H1 (cell line): ENCODE data around the gene GRIK4. TPM values are rescaled to one million over a fixed set of nuclear protein-coding genes. Genes with fewer than 3 reads are reported as not detected.

Source experiments
- CTCF ChIA-PET: fragments of 300-600 bp; sonication (Branson Sonifier 250); formaldehyde crosslinking; loops from one replicate; lab custom pipeline; 2021; ENCODE audit not compliant: partially characterized antibody; lab: Charles Lee
- POLR2A ChIA-PET: fragments of 300-600 bp; sonication (Branson Sonifier 250); formaldehyde crosslinking; loops from one replicate; lab custom pipeline; 2021; ENCODE audit warnings: inconsistent platforms; ENCODE audit not compliant: partially characterized antibody; lab: Charles Lee
- DNase-seq, 2 experiments: peaks; one replicate each; pipeline versions ENCODE4 v3.0.0 to v3.0.0-alpha.2; 2010 to 2022; ENCODE audit warnings: low spot score in 2 of 2, low read depth in 1 of 2, mixed read lengths in 1 of 2
- FAIRE-seq: peaks from 2 replicates; lab custom pipeline; 2011; peaks lifted over from hg19 to GRCh38; lab: Jason Lieb, UNC
- H2AFZ ChIP-seq: 2 replicates; pipeline ENCODE4 v1.8.1; 2012; ENCODE audit warnings: low read length, inconsistent platforms
- H2AK5ac ChIP-seq: 2 replicates; pipeline ENCODE4 v1.6.1; 2013; ENCODE audit warnings: low read depth, low read length
- H2BK120ac ChIP-seq: replicated peaks from 2 replicates; pipeline ENCODE3; 2013; ENCODE audit warnings: low read depth, low read length, inconsistent platforms
- H2BK12ac ChIP-seq: 2 replicates; pipeline ENCODE4 v1.6.1; 2013; ENCODE audit warnings: low read depth, low read length
- H2BK15ac ChIP-seq: 2 replicates; pipeline ENCODE4 v1.6.1; 2013; ENCODE audit warnings: low read length
- H2BK20ac ChIP-seq: 2 replicates; pipeline ENCODE4 v1.6.1; 2013; ENCODE audit warnings: low read length
- H2BK5ac ChIP-seq: 2 replicates; pipeline ENCODE4 v1.6.1; 2013; ENCODE audit warnings: low read depth, low read length
- H3K14ac ChIP-seq: 2 replicates; pipeline ENCODE4 v1.6.1; 2013; ENCODE audit warnings: inconsistent platforms; ENCODE audit not compliant: insufficient read length
- H3K18ac ChIP-seq: 2 replicates; pipeline ENCODE4 v1.6.1; 2013; ENCODE audit warnings: low read length; ENCODE audit errors: extremely low read depth
- H3K23ac ChIP-seq: 2 replicates; pipeline ENCODE4 v1.6.1; 2013; ENCODE audit warnings: inconsistent platforms; ENCODE audit not compliant: insufficient read length
- H3K23me2 ChIP-seq: 2 replicates; pipeline ENCODE4 v1.6.1; 2013; ENCODE audit warnings: low read depth, low read length
- H3K27ac ChIP-seq: 2 replicates; pipeline ENCODE4 v1.6.1; 2011; ENCODE audit warnings: low read depth, low read length, inconsistent platforms
- H3K27me3 ChIP-seq, 4 experiments: replicated peaks in 1 of 4; 1 replicate in 1 of 4; 2 replicates in 3 of 4; pipeline versions ENCODE4 v1.6.1 to v1.8.1; 2011 to 2013; ENCODE audit warnings: low read length in 3 of 4, mild to moderate bottlenecking in 3 of 4, inconsistent platforms in 2 of 4, mixed read lengths in 2 of 4, moderate library complexity in 1 of 4; ENCODE audit not compliant: control insufficient read depth in 3 of 4, insufficient read depth in 3 of 4; ENCODE audit errors: extremely low read depth in 1 of 4
- H3K36me3 ChIP-seq, 4 experiments: 2 replicates each; pipeline versions ENCODE4 v1.6.1 to v1.8.1; 2011 to 2013; ENCODE audit warnings: mild to moderate bottlenecking in 4 of 4, low read length in 3 of 4, moderate library complexity in 2 of 4, control low read depth in 1 of 4, inconsistent platforms in 1 of 4; ENCODE audit not compliant: insufficient read depth in 4 of 4, control insufficient read depth in 2 of 4
- H3K4ac ChIP-seq: replicated peaks from 2 replicates; pipeline ENCODE3; 2013; ENCODE audit warnings: low read length, low read depth, mixed read lengths, inconsistent platforms; ENCODE audit not compliant: insufficient read length
- H3K4me1 ChIP-seq, 4 experiments: replicated peaks in 1 of 4; 1 replicate in 1 of 4; 2 replicates in 3 of 4; pipeline versions ENCODE4 v1.6.1 to v1.8.1; 2011 to 2013; ENCODE audit warnings: low read length in 3 of 4, inconsistent platforms in 2 of 4, mixed read lengths in 1 of 4; ENCODE audit not compliant: insufficient read depth in 4 of 4, control insufficient read depth in 3 of 4
- H3K4me2 ChIP-seq, 2 experiments: 2 replicates each; pipeline versions ENCODE4 v1.6.1 to v1.8.1; 2011 to 2013; ENCODE audit warnings: low read depth in 2 of 2, low read length in 2 of 2, control low read depth in 1 of 2, inconsistent platforms in 1 of 2, mild to moderate bottlenecking in 1 of 2; ENCODE audit not compliant: insufficient read depth in 1 of 2
- H3K4me3 ChIP-seq, 4 experiments: fragments of 200-600, 300-600 bp in 1 of 4; sonication (generic), shearing (Covaris generic), sonication (Bioruptor Twin) in 1 of 4; 2 replicates each; pipeline versions ENCODE4 v1.5.1 to v1.8.1; 2011 to 2016; ENCODE audit warnings: low read length in 4 of 4, low read depth in 3 of 4, control low read depth in 2 of 4, inconsistent platforms in 2 of 4, mild to moderate bottlenecking in 2 of 4, mixed read lengths in 1 of 4, moderate library complexity in 1 of 4; ENCODE audit not compliant: insufficient read depth in 2 of 4; ENCODE audit errors: extremely low read depth in 1 of 4
- H3K56ac ChIP-seq: replicated peaks from 2 replicates; pipeline ENCODE3; 2013; ENCODE audit warnings: low read depth, mild to moderate bottlenecking, mixed read lengths, low read length, inconsistent platforms; ENCODE audit not compliant: insufficient read length
- H3K79me1 ChIP-seq: 2 replicates; pipeline ENCODE4 v1.6.1; 2013; ENCODE audit warnings: low read depth, low read length, control low read depth
- H3K79me2 ChIP-seq, 2 experiments: 2 replicates each; pipeline versions ENCODE4 v1.6.1 to v1.8.1; 2012 to 2013; ENCODE audit warnings: low read length in 2 of 2, mild to moderate bottlenecking in 2 of 2, inconsistent platforms in 1 of 2; ENCODE audit not compliant: insufficient read depth in 2 of 2, control insufficient read depth in 1 of 2
- H3K9ac ChIP-seq, 4 experiments: replicated peaks in 1 of 4; 1 replicate in 1 of 4; 2 replicates in 3 of 4; pipeline versions ENCODE4 v1.6.1 to v1.8.1; 2011 to 2013; ENCODE audit warnings: low read depth in 3 of 4, low read length in 3 of 4, control low read depth in 2 of 4, mild to moderate bottlenecking in 2 of 4, moderate library complexity in 2 of 4, inconsistent platforms in 1 of 4; ENCODE audit errors: extremely low read depth in 1 of 4
- H3K9me3 ChIP-seq, 2 experiments: 2 replicates each; pipeline versions ENCODE4 v1.6.1 to v1.8.1; 2012 to 2013; ENCODE audit warnings: mild to moderate bottlenecking in 2 of 2, moderate library complexity in 2 of 2, control low read depth in 1 of 2, inconsistent platforms in 1 of 2, low read depth in 1 of 2, low read length in 1 of 2, mixed read lengths in 1 of 2; ENCODE audit not compliant: insufficient read depth in 2 of 2
- H4K20me1 ChIP-seq, 2 experiments: replicated peaks in 1 of 2; 2 replicates each; pipeline versions ENCODE3 to v1.8.1; 2011 to 2013; ENCODE audit warnings: inconsistent platforms in 2 of 2, low read length in 2 of 2, mild to moderate bottlenecking in 1 of 2; ENCODE audit not compliant: insufficient read depth in 2 of 2, control insufficient read depth in 1 of 2
- H4K5ac ChIP-seq: 2 replicates; pipeline ENCODE4 v1.6.1; 2013; ENCODE audit warnings: low read length, low read depth, mixed read lengths, inconsistent platforms; ENCODE audit not compliant: insufficient read length
- H4K8ac ChIP-seq: 2 replicates; pipeline ENCODE4 v1.8.0; 2013; ENCODE audit warnings: mild to moderate bottlenecking, moderate library complexity, low read length, inconsistent platforms; ENCODE audit not compliant: insufficient read depth; ENCODE audit errors: extremely low read depth
- H4K91ac ChIP-seq: replicated peaks from 2 replicates; pipeline ENCODE3; 2013; ENCODE audit warnings: low read length, mixed read lengths, inconsistent platforms; ENCODE audit not compliant: insufficient read length
- BACH1 ChIP-seq: IDR thresholded peaks from 2 replicates; pipeline ENCODE4 v1.6.1; 2012; ENCODE audit warnings: low read length, improper control_type of control experiment
- HDAC6 ChIP-seq: IDR thresholded peaks from one replicate; pipeline ENCODE4 v1.7.1; 2012; ENCODE audit warnings: low read depth, mild to moderate bottlenecking, inconsistent platforms, low read length, moderate library complexity
- NANOG ChIP-seq: IDR thresholded peaks from 2 replicates; pipeline ENCODE4 v1.6.1; 2011; ENCODE audit warnings: low read length, low read depth, mild to moderate bottlenecking, inconsistent platforms; ENCODE audit not compliant: insufficient read depth, poor library complexity, severe bottlenecking
- RAD21 ChIP-seq, 2 experiments: IDR thresholded peaks in 1 of 2; conservative IDR thresholded peaks in 1 of 2; 2 replicates each; pipeline ENCODE4 v1.6.1; 2011; ENCODE audit warnings: low read depth in 2 of 2, low read length in 2 of 2, improper control_type of control experiment in 1 of 2, inconsistent platforms in 1 of 2, mild to moderate bottlenecking in 1 of 2, moderate library complexity in 1 of 2
- RXRA ChIP-seq: IDR thresholded peaks from 2 replicates; pipeline ENCODE4 v1.6.1; 2011; ENCODE audit warnings: low read depth, mild to moderate bottlenecking, low read length, moderate library complexity; ENCODE audit not compliant: insufficient read depth
- TEAD4 ChIP-seq: IDR thresholded peaks from 2 replicates; pipeline ENCODE4 v1.6.1; 2012; ENCODE audit warnings: low read depth, low read length, inconsistent platforms, mixed read lengths
- whole genome bisulfite sequencing, 2 experiments: shearing (Covaris generic) in 1 of 2; methylation state at CpG; one replicate each; pipeline versions ENCODE4 v1.1.6 to v1.1.7; 2013 to 2015; ENCODE audit warnings: low lambda C conversion rate in 2 of 2, mixed read lengths in 2 of 2, inconsistent platforms in 1 of 2, low coverage in 1 of 2, missing lambda C conversion rate in 1 of 2; ENCODE audit not compliant: insufficient replicate concordance in 2 of 2, insufficient coverage in 1 of 2, insufficient read length in 1 of 2; ENCODE audit errors: extremely low coverage in 1 of 2, missing lambda C conversion rate in 1 of 2; 5-methylcytosine and 5-hydroxymethylcytosine counted together
- polyA plus RNA-seq, 7 experiments: library from polyadenylated mRNA; depleted of rRNA in 3 of 7; stranded (reverse) in 5 of 7; unstranded in 2 of 7; fragments of >200 nt in 5 of 7; fragments of 200-250 nt in 2 of 7; gene quantifications; 1 replicate in 5 of 7; 2 replicates in 1 of 7; 4 replicates in 1 of 7; pipeline versions ENCODE4 v1.2.1 to v1.2.3, GENCODE V29; 2011 to 2013; ENCODE audit warnings: missing spikeins in 2 of 7, mixed read lengths in 2 of 7
- total RNA-seq: library from RNA; stranded (reverse); fragmentation: NEBNext Ultra II Directional; extraction: Animal tissue kit (Norgen Biotek cat#: 25700); gene quantifications from 2 replicates; pipeline ENCODE4 v1.2.1, GENCODE V29; 2021

GRIK4 gene
- total and polyA plus RNA-seq, 2 of the 8 experiments (the other 6 are each of a cell fraction or from before 2014, with no cell fraction given): 1.2 to 2.9 TPM

DNA sequence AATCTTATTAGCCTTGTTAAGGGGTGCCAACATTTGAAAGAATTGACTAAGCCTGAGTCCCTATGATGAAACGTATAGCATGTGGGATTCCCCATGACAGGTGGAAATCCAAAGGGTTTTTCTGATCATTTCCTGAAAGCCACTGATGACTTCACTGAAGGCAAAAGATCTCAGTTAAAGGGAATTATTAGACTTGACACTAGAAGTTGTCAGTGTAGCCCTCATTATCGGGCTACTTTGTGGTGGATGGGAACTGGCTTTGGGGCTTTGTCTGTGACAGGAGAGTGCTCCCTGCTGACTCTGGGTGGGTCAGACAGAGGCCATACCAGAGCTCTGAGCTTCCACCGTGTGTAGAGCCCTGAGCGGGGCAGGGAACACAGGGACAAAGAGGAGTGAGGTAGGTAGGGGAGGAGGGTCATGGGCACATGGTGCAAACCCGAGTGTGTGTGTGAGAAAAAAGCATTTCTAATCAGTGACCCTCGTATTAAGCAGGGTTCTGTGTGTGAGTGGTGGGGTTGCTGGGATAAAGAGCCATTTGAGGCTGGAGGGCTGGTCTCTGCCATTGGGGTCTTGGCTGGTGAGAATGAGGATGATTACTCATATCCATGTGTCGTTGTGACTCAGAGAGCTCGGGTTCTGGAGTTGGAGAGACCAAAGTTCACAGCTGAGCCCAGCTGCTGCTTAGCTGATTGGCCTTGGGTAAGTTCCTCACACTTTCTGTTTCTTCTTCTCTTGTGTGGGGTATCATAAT lies 101.1 kb downstream of the GRIK4 start:
- Histone ChIP-seq H3K79me1 (no peaks in the 10 kb centered on the region), H3K27me3 (peaks cover 0 to under 1% (median 0%) of the 10 kb centered on the region in 4 experiments; a peak in 1 of 7 replicates), H3K36me3 (no peaks in the 10 kb centered on the region), H3K14ac (no peak overlapping the region), H3K4me1 (peaks cover 0 to 14% (median 6%) of the 10 kb centered on the region in 4 experiments; a peak in 5 of 7 replicates), H3K4me3 (no peak overlapping the region), H3K79me2 (no peaks in the 10 kb centered on the region), H3K9me3 (peaks cover 5 to 9% of the 10 kb centered on the region in 2 experiments; a peak in 3 of 4 replicates), H3K9ac (no peak overlapping the region), H2AK5ac (no peak overlapping the region), H2BK20ac (no peak overlapping the region), H3K18ac (no peak overlapping the region), H3K23ac (no peak overlapping the region), H4K8ac (no peak overlapping the region), H2BK5ac (no peak overlapping the region), H4K20me1 (no peaks in the 10 kb centered on the region), H2BK12ac (no peak overlapping the region), H2BK120ac (no peak overlapping the region), H3K4me2 (no peak overlapping the region), H3K4ac (no peak overlapping the region), H3K27ac (no peak overlapping the region), H4K5ac (no peak overlapping the region), H3K23me2 (no peaks in the 10 kb centered on the region), H2BK15ac (no peak overlapping the region), H3K56ac (no peak overlapping the region), H2AFZ (no peak overlapping the region), H4K91ac (no peak overlapping the region)
- FAIRE-seq (no peak), DNase-seq (no peak)
- ChIA-PET CTCF (interaction anchor here (0.6 to 14.6 kb wide), 9 partner anchors 11 to 1515 kb away, joined by 3 to 155 read pairs (median 4); partner anchors contain the start of gene GRIK4), POLR2A (no interaction called here)
- 80% methylated on average over 8 of the region's 8 CpGs; no CpG with 5 or more reads in 1 of the 2 experiments for WGBS, 2 experiments
- no peak for TF ChIP-seq HDAC6
- no peak for TF ChIP-seq RXRA
- no peak for TF ChIP-seq RAD21 (IDR thresholded peaks at IDR 0.05 in 1 of 2, conservative IDR thresholded peaks at IDR 0.05 in 1 of 2; ENCODE audit: low read depth in 2 of 2, low read length in 2 of 2)
- no peak for TF ChIP-seq BACH1
- no peak for TF ChIP-seq NANOG
- TF ChIP-seq TEAD4: no peak
